Progenitor cell of endocrine pancreas (in vitro differentiated cells): ENCODE data around the gene EIF4E. TPM values are rescaled to one million over a fixed set of nuclear protein-coding genes. Genes with fewer than 3 reads are reported as not detected.
"Not testable (repeated sequence)": the region's sequence is repeated elsewhere in the genome, so short reads cannot be mapped to it uniquely, and the experiment has no call there.

Experiments used
- DNase-seq: peaks from one replicate; pipeline ENCODE4 v3.0.0; 2021; ENCODE audit warnings: low spot score; ENCODE audit not compliant: unreplicated experiment
- H3K27ac Mint-ChIP-seq: 2 replicates; pipeline ENCODE4 v1.8.0; 2021; ENCODE audit warnings: mild to moderate bottlenecking, moderate library complexity, mixed read lengths
- H3K27me3 Mint-ChIP-seq: 2 replicates; pipeline ENCODE4 v1.8.0; 2021; ENCODE audit warnings: mixed read lengths
- H3K36me3 Mint-ChIP-seq: 2 replicates; pipeline ENCODE4 v1.8.0; 2022; ENCODE audit warnings: mixed read lengths; ENCODE audit not compliant: insufficient read depth
- H3K4me1 Mint-ChIP-seq: 2 replicates; pipeline ENCODE4 v1.8.0; 2021; ENCODE audit warnings: low read depth, mixed read lengths
- H3K4me3 Mint-ChIP-seq: 2 replicates; pipeline ENCODE4 v1.8.0; 2021; ENCODE audit warnings: low read depth, mild to moderate bottlenecking, moderate library complexity, mixed read lengths
- H3K9me3 Mint-ChIP-seq: 2 replicates; pipeline ENCODE4 v1.8.0; 2021; ENCODE audit warnings: low read depth, mixed read lengths
- CTCF ChIP-seq: fragments of 200-600 bp; sonication (generic); IDR thresholded peaks from one replicate; pipeline ENCODE4 v1.5.0; 2021; ENCODE audit warnings: antibody characterized with exemption, mild to moderate bottlenecking; ENCODE audit not compliant: unreplicated experiment
- total RNA-seq: library from RNA; stranded (reverse); gene quantifications from 2 replicates; pipeline ENCODE4 v1.2.1, GENCODE V29; 2021

EIF4E gene
- total RNA-seq, 1 donor from 2014 or later, result 97.7 TPM

GRCh38 chr4:98838531-98838930, 90.4 kb downstream of the EIF4E start:
- DNase-seq, result no peak
- TF ChIP-seq CTCF, result no peak
- no peak overlapping the region for H3K27ac Mint-ChIP-seq
- H3K27me3 Mint-ChIP-seq, result no peaks in the 10 kb centered on the region
- no peaks in the 10 kb centered on the region for H3K36me3 Mint-ChIP-seq
- no peak overlapping the region for H3K4me3 Mint-ChIP-seq
- H3K4me1 Mint-ChIP-seq, result no peaks in the 10 kb centered on the region
- H3K9me3 Mint-ChIP-seq, result peaks cover 15% of the 10 kb centered on the region

GRCh38 chr4:98833384-98833783, 95.5 kb downstream of the EIF4E start:
- no peak for TF ChIP-seq CTCF
- no peak for DNase-seq
- H3K4me3 Mint-ChIP-seq, result no peak overlapping the region
- H3K36me3 Mint-ChIP-seq, result no peaks in the 10 kb centered on the region
- no peaks in the 10 kb centered on the region for H3K9me3 Mint-ChIP-seq
- no peaks in the 10 kb centered on the region for H3K27me3 Mint-ChIP-seq
- H3K4me1 Mint-ChIP-seq, result no peaks in the 10 kb centered on the region
- no peak overlapping the region for H3K27ac Mint-ChIP-seq

- H3K27me3 Mint-ChIP-seq, H3K36me3 Mint-ChIP-seq, H3K9me3 Mint-ChIP-seq, DNase-seq, H3K4me3 Mint-ChIP-seq, H3K27ac Mint-ChIP-seq, H3K4me1 Mint-ChIP-seq: not testable (repeated sequence)
These were observed 97.9 kb downstream of the EIF4E start for GRCh38 chr4:98831036-98831435.

Other genes starting within 250 kb of the EIF4E start
- 49.1 and 51.3 TPM in 2 replicates for gene METAP1, start 66.6 kb upstream of the EIF4E start, total RNA-seq
- 211 and 213 TPM in 2 replicates for gene ADH5, start 159.7 kb upstream of the EIF4E start, total RNA-seq
- not detected in 2 replicates for gene ADH4, start 215.2 kb upstream of the EIF4E start, total RNA-seq